ENCODE data around the gene LMX1A. TPM values are rescaled to one million over a fixed set of nuclear protein-coding genes. Genes with fewer than 3 reads are reported as not detected.

Gene LMX1A
- total and polyA plus RNA-seq, 9 donors = 0.37 to 2.2 (median 0.84) TPM

- H3K4me3 ChIP-seq (ENCODE audit: low read length) = no peak overlapping the region
- 45% methylated on average over 2 of the region's 7 CpGs for WGBS (ENCODE audit: insufficient coverage)
- no peaks in the 10 kb centered on the region for H3K4me1 ChIP-seq (ENCODE audit: control insufficient read depth, insufficient read depth, low read length)
- H3K27me3 ChIP-seq (ENCODE audit: control insufficient read depth, insufficient read depth, low read length) = peaks cover 12% of the 10 kb centered on the region
- H3K36me3 ChIP-seq (ENCODE audit: control insufficient read depth, insufficient read depth, low read length) = no peaks in the 10 kb centered on the region
- H3K27ac ChIP-seq (ENCODE audit: low read length) = no peak overlapping the region
- H3K9me3 ChIP-seq (replicated peaks; ENCODE audit: control insufficient read depth, low read depth, low read length) = no peaks in the 10 kb centered on the region
- DNase-seq = no peak
These were observed 30.9 kb downstream of the LMX1A start for GRCh38 chr1:165325460-165326203.

- no peaks in the 10 kb centered on the region for H3K36me3 ChIP-seq (ENCODE audit: control insufficient read depth, insufficient read depth, low read length)
- no peaks in the 10 kb centered on the region for H3K9me3 ChIP-seq (replicated peaks; ENCODE audit: control insufficient read depth, low read depth, low read length)
- no peaks in the 10 kb centered on the region for H3K4me1 ChIP-seq (ENCODE audit: control insufficient read depth, insufficient read depth, low read length)
- no peak for DNase-seq
- H3K27ac ChIP-seq (ENCODE audit: low read length) = no peak overlapping the region
- H3K27me3 ChIP-seq (ENCODE audit: control insufficient read depth, insufficient read depth, low read length) = peaks cover 12% of the 10 kb centered on the region
- no peak overlapping the region for H3K4me3 ChIP-seq (ENCODE audit: low read length)
- 51% methylated on average over 5 of the region's 5 CpGs for WGBS (ENCODE audit: insufficient coverage)
These were observed 32.5 kb downstream of the LMX1A start for GRCh38 chr1:165324050-165324449.

- WGBS (ENCODE audit: insufficient coverage) = no CpG with 5 or more reads among the region's 5 CpGs
- Histone ChIP-seq H3K9me3 (replicated peaks; ENCODE audit: control insufficient read depth, low read depth, low read length) (peaks cover under 1% of the 10 kb centered on the region), H3K36me3 (ENCODE audit: control insufficient read depth, insufficient read depth, low read length) (no peaks in the 10 kb centered on the region), H3K4me3 (ENCODE audit: low read length) (no peak overlapping the region), H3K27ac (ENCODE audit: low read length) (no peak overlapping the region), H3K4me1 (ENCODE audit: control insufficient read depth, insufficient read depth, low read length) (no peaks in the 10 kb centered on the region), H3K27me3 (ENCODE audit: control insufficient read depth, insufficient read depth, low read length) (peaks cover 12% of the 10 kb centered on the region)
- DNase-seq = no peak
These were observed 38.9 kb downstream of the LMX1A start for GRCh38 chr1:165317612-165318011.

DNA sequence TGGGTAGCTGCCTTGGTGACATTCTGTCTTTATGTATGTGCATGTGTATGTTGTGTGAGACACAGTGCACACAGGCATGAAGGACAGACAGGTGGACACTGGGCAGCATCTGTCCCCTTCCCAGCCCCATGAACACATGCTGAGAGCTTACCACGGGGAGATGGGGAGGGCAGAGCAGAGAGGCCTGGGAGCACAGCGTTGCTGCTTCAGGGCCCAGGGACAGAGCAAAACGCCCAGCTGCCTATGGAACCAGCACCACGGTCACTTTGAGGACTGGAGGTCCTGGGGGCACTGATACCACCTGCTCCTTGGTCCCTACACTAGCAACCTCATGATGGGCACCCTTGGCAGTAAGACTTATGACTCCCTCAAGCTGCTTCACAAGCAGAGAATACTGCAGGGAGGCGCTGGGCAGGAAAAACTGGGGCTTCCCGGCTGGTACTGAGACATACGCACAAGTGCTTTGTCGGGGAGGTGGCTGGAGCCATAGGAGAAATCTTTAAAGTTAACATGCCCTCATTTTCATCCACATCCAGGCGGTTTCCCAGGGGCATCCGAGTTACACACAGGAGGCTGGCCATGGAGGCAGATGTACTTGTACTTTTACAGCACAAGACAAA lies 40.3 kb downstream of the LMX1A start:
- Histone ChIP-seq H3K4me1 (ENCODE audit: control insufficient read depth, insufficient read depth, low read length) (no peaks in the 10 kb centered on the region), H3K27ac (ENCODE audit: low read length) (no peak overlapping the region), H3K9me3 (replicated peaks; ENCODE audit: control insufficient read depth, low read depth, low read length) (peaks cover 4% of the 10 kb centered on the region), H3K4me3 (ENCODE audit: low read length) (no peak overlapping the region), H3K36me3 (ENCODE audit: control insufficient read depth, insufficient read depth, low read length) (no peaks in the 10 kb centered on the region), H3K27me3 (ENCODE audit: control insufficient read depth, insufficient read depth, low read length) (peaks cover 12% of the 10 kb centered on the region)
- no peak for DNase-seq
- 91% methylated on average over 8 of the region's 10 CpGs for WGBS (ENCODE audit: insufficient coverage)

DNA sequence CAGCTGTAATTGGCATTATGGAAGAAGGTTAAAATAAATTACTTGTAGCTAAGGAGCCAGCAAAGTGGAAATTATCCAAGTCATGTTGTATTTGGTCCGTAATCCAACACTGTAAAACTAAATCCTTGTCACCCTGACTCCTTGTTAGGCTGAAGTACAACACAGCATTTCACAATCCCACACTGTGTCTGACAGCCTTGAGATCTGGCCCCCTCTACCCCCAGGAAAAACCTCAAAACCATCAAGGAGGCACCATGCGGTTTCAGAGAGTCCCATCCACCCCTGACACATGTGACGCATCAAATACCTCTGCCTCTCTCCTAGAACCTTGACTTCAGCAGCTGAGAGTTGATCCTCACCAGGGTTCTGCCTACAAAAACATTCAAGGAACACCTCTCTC lies 41.0 kb downstream of the LMX1A start:
- no peak for DNase-seq
- Histone ChIP-seq H3K4me1 (ENCODE audit: control insufficient read depth, insufficient read depth, low read length) (no peaks in the 10 kb centered on the region), H3K4me3 (ENCODE audit: low read length) (no peak overlapping the region), H3K27ac (ENCODE audit: low read length) (no peak overlapping the region), H3K9me3 (replicated peaks; ENCODE audit: control insufficient read depth, low read depth, low read length) (peaks cover 4% of the 10 kb centered on the region), H3K27me3 (ENCODE audit: control insufficient read depth, insufficient read depth, low read length) (peaks cover 12% of the 10 kb centered on the region), H3K36me3 (ENCODE audit: control insufficient read depth, insufficient read depth, low read length) (no peaks in the 10 kb centered on the region)
- WGBS (ENCODE audit: insufficient coverage) = 68% methylated on average over 3 of the region's 3 CpGs

DNA sequence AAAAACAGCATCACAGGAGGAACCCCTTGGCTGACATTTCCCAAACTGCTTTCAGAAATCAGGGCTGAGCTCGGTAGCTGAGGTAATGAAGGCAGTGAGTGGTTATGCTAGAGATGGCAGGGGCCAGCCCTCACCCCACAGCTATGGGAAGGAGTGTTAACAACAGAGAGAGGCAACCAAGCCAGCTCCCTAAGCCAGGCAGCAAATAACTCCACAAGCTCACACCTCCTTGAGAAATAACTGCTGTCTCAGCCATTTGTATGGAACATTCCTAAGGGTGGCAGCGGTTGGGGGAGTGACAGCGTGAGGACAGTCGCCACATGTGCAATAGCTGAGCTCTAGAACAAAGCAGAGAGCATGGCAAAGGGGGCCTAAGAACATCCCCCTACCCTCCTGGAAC lies 42.6 kb downstream of the LMX1A start:
- Histone ChIP-seq H3K4me1 (ENCODE audit: control insufficient read depth, insufficient read depth, low read length) (no peaks in the 10 kb centered on the region), H3K4me3 (ENCODE audit: low read length) (no peak overlapping the region), H3K9me3 (replicated peaks; ENCODE audit: control insufficient read depth, low read depth, low read length) (peaks cover 4% of the 10 kb centered on the region), H3K36me3 (ENCODE audit: control insufficient read depth, insufficient read depth, low read length) (no peaks in the 10 kb centered on the region), H3K27ac (ENCODE audit: low read length) (no peak overlapping the region), H3K27me3 (ENCODE audit: control insufficient read depth, insufficient read depth, low read length) (peaks cover 12% of the 10 kb centered on the region)
- 18% methylated on average over 2 of the region's 4 CpGs for WGBS (ENCODE audit: insufficient coverage)
- DNase-seq = no peak

DNA sequence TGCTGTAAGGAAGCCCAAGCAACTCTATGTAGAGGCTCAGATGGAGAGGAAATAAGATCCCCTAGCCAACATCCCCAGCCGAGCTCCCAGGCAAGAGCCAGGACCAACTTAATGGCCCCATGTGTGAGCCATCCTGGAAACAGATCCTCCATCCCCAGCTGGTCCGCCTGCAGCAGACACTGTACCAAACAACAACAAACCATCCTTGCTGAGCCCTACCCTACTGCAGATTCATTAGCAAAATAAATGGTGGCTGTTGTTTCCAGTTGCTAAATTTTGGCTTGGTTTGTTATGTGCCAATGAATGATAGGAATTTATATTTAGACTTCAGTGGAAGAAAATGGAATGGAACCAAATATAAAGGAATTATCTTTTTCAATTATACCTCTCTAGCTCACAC lies 43.9 kb downstream of the LMX1A start:
- DNase-seq = no peak
- 20% methylated on average over 1 of the region's 2 CpGs for WGBS (ENCODE audit: insufficient coverage)
- H3K4me3 ChIP-seq (ENCODE audit: low read length) = no peak overlapping the region
- H3K27ac ChIP-seq (ENCODE audit: low read length) = no peak overlapping the region
- H3K9me3 ChIP-seq (replicated peaks; ENCODE audit: control insufficient read depth, low read depth, low read length) = peaks cover 4% of the 10 kb centered on the region
- H3K36me3 ChIP-seq (ENCODE audit: control insufficient read depth, insufficient read depth, low read length) = no peaks in the 10 kb centered on the region
- H3K4me1 ChIP-seq (ENCODE audit: control insufficient read depth, insufficient read depth, low read length) = no peaks in the 10 kb centered on the region
- peaks cover 10% of the 10 kb centered on the region for H3K27me3 ChIP-seq (ENCODE audit: control insufficient read depth, insufficient read depth, low read length)

DNA sequence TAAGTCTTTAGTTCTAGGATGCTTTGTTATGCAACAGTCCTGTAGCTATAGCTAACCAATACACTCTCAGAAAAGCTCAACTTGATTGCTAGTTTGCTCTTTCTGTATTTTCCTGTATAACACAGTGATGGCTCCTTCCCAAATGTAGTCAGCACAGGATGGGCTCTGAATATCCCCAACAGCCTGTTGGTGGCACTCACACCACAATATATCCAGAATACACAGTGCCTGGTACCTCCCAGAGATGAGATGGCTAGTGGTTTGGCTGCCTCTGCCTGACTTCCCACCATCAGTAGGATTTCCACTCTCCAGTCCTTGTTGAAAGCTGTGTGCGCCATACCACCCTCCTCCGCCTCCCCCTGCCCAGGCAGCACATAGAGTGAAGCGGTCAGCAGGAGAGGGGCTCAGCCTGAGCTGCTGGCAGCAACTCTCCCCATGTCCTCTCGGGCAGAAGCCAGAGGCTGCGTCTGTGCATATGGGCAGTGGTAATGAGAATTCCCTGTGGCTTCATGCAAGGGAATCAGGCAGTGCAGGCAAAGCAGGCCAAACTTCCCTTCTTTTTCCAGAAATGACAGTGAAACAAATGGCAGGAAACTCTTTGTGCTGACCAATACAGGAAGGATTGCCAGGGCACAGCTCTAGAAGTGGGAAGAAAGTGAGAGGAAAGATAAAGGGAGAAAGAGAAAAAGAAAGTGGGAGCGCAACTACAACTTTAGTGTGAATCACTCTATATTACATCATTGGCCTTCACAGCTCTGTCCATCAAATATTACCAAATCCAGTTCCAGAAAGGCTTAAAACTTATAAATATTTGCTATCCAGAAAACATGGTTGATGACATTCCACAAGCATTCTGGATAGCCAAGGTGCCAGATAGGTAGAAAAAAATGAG lies 49.7 kb downstream of the LMX1A start:
- Histone ChIP-seq H3K4me3 (ENCODE audit: low read length) (no peak overlapping the region), H3K9me3 (replicated peaks; ENCODE audit: control insufficient read depth, low read depth, low read length) (no peaks in the 10 kb centered on the region), H3K27ac (ENCODE audit: low read length) (no peak overlapping the region), H3K36me3 (ENCODE audit: control insufficient read depth, insufficient read depth, low read length) (no peaks in the 10 kb centered on the region), H3K27me3 (ENCODE audit: control insufficient read depth, insufficient read depth, low read length) (no peaks in the 10 kb centered on the region), H3K4me1 (ENCODE audit: control insufficient read depth, insufficient read depth, low read length) (peaks cover 3% of the 10 kb centered on the region)
- WGBS (ENCODE audit: insufficient coverage) = 60% methylated on average over 1 of the region's 6 CpGs
- no peak for DNase-seq

GRCh38 chr1:165303386-165303785 lies 53.1 kb downstream of the LMX1A start:
- no peak overlapping the region for H3K4me3 ChIP-seq (ENCODE audit: low read length)
- no peaks in the 10 kb centered on the region for H3K36me3 ChIP-seq (ENCODE audit: control insufficient read depth, insufficient read depth, low read length)
- 33% methylated on average over 2 of the region's 8 CpGs for WGBS (ENCODE audit: insufficient coverage)
- no peaks in the 10 kb centered on the region for H3K27me3 ChIP-seq (ENCODE audit: control insufficient read depth, insufficient read depth, low read length)
- no peak overlapping the region for H3K27ac ChIP-seq (ENCODE audit: low read length)
- peak; percentile 20 for DNase-seq
- H3K9me3 ChIP-seq (replicated peaks; ENCODE audit: control insufficient read depth, low read depth, low read length) = no peaks in the 10 kb centered on the region
- H3K4me1 ChIP-seq (ENCODE audit: control insufficient read depth, insufficient read depth, low read length) = peaks cover 3% of the 10 kb centered on the region

GRCh38 chr1:165300400-165300903 lies 56.1 kb downstream of the LMX1A start:
- no peak for DNase-seq
- H3K27me3 ChIP-seq (ENCODE audit: control insufficient read depth, insufficient read depth, low read length) = no peaks in the 10 kb centered on the region
- H3K36me3 ChIP-seq (ENCODE audit: control insufficient read depth, insufficient read depth, low read length) = no peaks in the 10 kb centered on the region
- H3K9me3 ChIP-seq (replicated peaks; ENCODE audit: control insufficient read depth, low read depth, low read length) = no peaks in the 10 kb centered on the region
- H3K4me3 ChIP-seq (ENCODE audit: low read length) = no peak overlapping the region
- no CpG with 5 or more reads among the region's 2 CpGs for WGBS (ENCODE audit: insufficient coverage)
- no peak overlapping the region for H3K27ac ChIP-seq (ENCODE audit: low read length)
- H3K4me1 ChIP-seq (ENCODE audit: control insufficient read depth, insufficient read depth, low read length) = peaks cover 3% of the 10 kb centered on the region
